Endothelial cell of umbilical vein (primary cell): ENCODE results near the gene TRIM24. TPM values are rescaled to one million over a fixed set of nuclear protein-coding genes. Genes with fewer than 3 reads are reported as not detected.

Experiments
- BruUV-seq: library from RNA; stranded (reverse); fragments of 400-500 nt; replicated peaks from 2 replicates; lab custom pipeline; 2021; lab: Mats Ljungman, UMichigan
- CTCF ChIA-PET: fragments of 300-600, 350-600 bp; sonication (Branson Sonifier 250); formaldehyde crosslinking; loops from one replicate; lab custom pipeline; 2021; ENCODE audit warnings: antibody characterized with exemption, inconsistent platforms; lab: Charles Lee
- POLR2A ChIA-PET: fragments of 300-600, 350-600 bp; sonication (Branson Sonifier 250); formaldehyde crosslinking; loops from one replicate; lab custom pipeline; 2021; ENCODE audit warnings: antibody characterized with exemption, inconsistent platforms; lab: Charles Lee
- DNase-seq: peaks from one replicate; pipeline ENCODE4 v3.0.0-alpha.2; 2011; ENCODE audit warnings: low read depth, low spot score
- FAIRE-seq: peaks from 2 replicates; lab custom pipeline; 2011; peaks lifted over from hg19 to GRCh38; lab: Jason Lieb, UNC
- H2AFZ ChIP-seq: 2 replicates; pipeline ENCODE4 v1.6.0; 2012; ENCODE audit warnings: low read depth, low read length, control low read depth, inconsistent platforms
- H3K27ac ChIP-seq: 2 replicates; pipeline ENCODE4 v1.5.1; 2011; ENCODE audit warnings: low read depth, mild to moderate bottlenecking, control low read depth, low read length, moderate library complexity; ENCODE audit not compliant: insufficient read depth
- H3K27me3 ChIP-seq, 2 experiments: 2 replicates each; pipeline versions ENCODE4 v1.6.0 to v1.6.1; 2011; ENCODE audit warnings: low read length in 2 of 2, mixed read lengths in 1 of 2; ENCODE audit not compliant: control insufficient read depth in 2 of 2, insufficient read depth in 2 of 2
- H3K36me3 ChIP-seq, 2 experiments: 2 replicates in 1 of 2; 3 replicates in 1 of 2; pipeline ENCODE4 v1.5.1; 2011; ENCODE audit warnings: low read length in 2 of 2, mild to moderate bottlenecking in 1 of 2, moderate library complexity in 1 of 2; ENCODE audit not compliant: control insufficient read depth in 2 of 2, insufficient read depth in 2 of 2; ENCODE audit errors: extremely low read depth in 1 of 2
- H3K4me1 ChIP-seq: 3 replicates; pipeline ENCODE4 v1.5.1; 2011; ENCODE audit warnings: mild to moderate bottlenecking, low read length; ENCODE audit not compliant: control insufficient read depth, insufficient read depth; ENCODE audit errors: extremely low read depth
- H3K4me2 ChIP-seq: 2 replicates; pipeline ENCODE4 v1.6.1; 2011; ENCODE audit warnings: low read length, control low read depth, mixed read lengths; ENCODE audit not compliant: insufficient read depth
- H3K4me3 ChIP-seq, 3 experiments: fragments of 200-600 bp in 1 of 3; sonication (generic), shearing (Covaris generic) in 1 of 3; replicated peaks in 1 of 3; 2 replicates each; pipeline ENCODE4 v1.5.1; 2011 to 2016; ENCODE audit warnings: control low read depth in 3 of 3, low read length in 3 of 3, mild to moderate bottlenecking in 2 of 3, inconsistent platforms in 1 of 3, low read depth in 1 of 3, moderate library complexity in 1 of 3; ENCODE audit not compliant: insufficient read depth in 1 of 3
- H3K79me2 ChIP-seq: 2 replicates; pipeline ENCODE4 v1.6.0; 2012; ENCODE audit warnings: low read length, inconsistent platforms; ENCODE audit not compliant: control insufficient read depth, insufficient read depth
- H3K9ac ChIP-seq: replicated peaks from 2 replicates; pipeline ENCODE3; 2011; ENCODE audit warnings: low read length, control low read depth; ENCODE audit not compliant: insufficient read depth; ENCODE audit errors: extremely low read depth
- H3K9me1 ChIP-seq: replicated peaks from 3 replicates; pipeline ENCODE4 v1.6.0; 2011; ENCODE audit warnings: mild to moderate bottlenecking, low read length; ENCODE audit not compliant: control insufficient read depth, insufficient read depth; ENCODE audit errors: extremely low read depth
- H3K9me3 ChIP-seq: replicated peaks from 2 replicates; pipeline ENCODE4 v1.5.1; 2012; ENCODE audit warnings: low read length, inconsistent platforms; ENCODE audit not compliant: control insufficient read depth, insufficient read depth
- H4K20me1 ChIP-seq: replicated peaks from 2 replicates; pipeline ENCODE3; 2011; ENCODE audit warnings: mild to moderate bottlenecking, low read length; ENCODE audit not compliant: control insufficient read depth, insufficient read depth; ENCODE audit errors: extremely low read depth
- CTCF ChIP-seq, 2 donors: IDR thresholded peaks; 1 replicate in 1 of 2; 2 replicates in 1 of 2; pipeline ENCODE4 v1.5.1; 2011; ENCODE audit warnings: low read length in 2 of 2, mild to moderate bottlenecking in 2 of 2, moderate library complexity in 2 of 2, control low read depth in 1 of 2, inconsistent platforms in 1 of 2, low read depth in 1 of 2; ENCODE audit not compliant: insufficient read depth in 1 of 2; ENCODE audit errors: extremely low read depth in 1 of 2
- EZH2 ChIP-seq: IDR thresholded peaks from 2 replicates; pipeline ENCODE4 v1.6.1; 2012; ENCODE audit warnings: borderline replicate concordance, low read depth, mild to moderate bottlenecking, moderate library complexity, low read length, inconsistent platforms; ENCODE audit not compliant: severe bottlenecking
- FOS ChIP-seq: IDR thresholded peaks from 2 replicates; pipeline ENCODE4 v1.6.1; 2011; ENCODE audit warnings: mild to moderate bottlenecking, low read length, moderate library complexity, borderline replicate concordance; ENCODE audit not compliant: insufficient read depth
- GATA2 ChIP-seq: IDR thresholded peaks from 2 replicates; pipeline ENCODE4 v1.7.0; 2011; ENCODE audit warnings: low read depth, mild to moderate bottlenecking, moderate library complexity, mixed read lengths, low read length; ENCODE audit not compliant: insufficient read length, insufficient read depth
- JUN ChIP-seq: IDR thresholded peaks from 2 replicates; pipeline ENCODE4 v1.6.1; 2011; ENCODE audit warnings: borderline replicate concordance, low read depth; ENCODE audit not compliant: insufficient read length, insufficient read depth
- MYC ChIP-seq: IDR thresholded peaks from one replicate; pipeline ENCODE4 v1.6.1; 2011; ENCODE audit warnings: mild to moderate bottlenecking, low read depth, low read length
- POLR2A ChIP-seq: IDR thresholded peaks from 2 replicates; pipeline ENCODE4 v1.6.1; 2012; ENCODE audit warnings: low read depth, mild to moderate bottlenecking, control low read depth, low read length
- dilution Hi-C: fragments of 300-500 bp; cut with MboI; formaldehyde crosslinking; loops from one replicate; pipeline ENCODE4 v1.15.0; 2019; ENCODE audit warnings: low sequenced_read_pairs; ENCODE audit not compliant: extremely low pct_ligation_motif_present
- intact Hi-C: fragments of 100-400 bp; cut with micrococcal nuclease; formaldehyde crosslinking; loops from one replicate; pipeline ENCODE4 v1.10.0; 2022
- polyA plus RNA-seq, 4 experiments: library from polyadenylated mRNA; depleted of rRNA in 3 of 4; stranded (reverse) in 3 of 4; unstranded in 1 of 4; fragments of >200 nt; gene quantifications; 2 replicates each; pipeline versions ENCODE4 v1.2.1 to v1.2.3, GENCODE V29; 2011 to 2012; ENCODE audit warnings: missing spikeins in 1 of 4
- total RNA-seq: library from RNA; stranded (reverse); gene quantifications from 2 replicates; pipeline ENCODE4 v1.2.3, GENCODE V29; 2021
- TF ChIP-seq, protein P1 (sequence below): IDR thresholded peaks from 2 replicates; pipeline ENCODE4 v1.6.1; 2011; ENCODE audit not compliant: insufficient read depth, insufficient read length

The TRIM24 gene
- total and polyA plus RNA-seq, 2 donors (not counting 3 experiments of a cell fraction or from before 2014, with no cell fraction given), result 9.1 to 26.1 TPM

DNA sequence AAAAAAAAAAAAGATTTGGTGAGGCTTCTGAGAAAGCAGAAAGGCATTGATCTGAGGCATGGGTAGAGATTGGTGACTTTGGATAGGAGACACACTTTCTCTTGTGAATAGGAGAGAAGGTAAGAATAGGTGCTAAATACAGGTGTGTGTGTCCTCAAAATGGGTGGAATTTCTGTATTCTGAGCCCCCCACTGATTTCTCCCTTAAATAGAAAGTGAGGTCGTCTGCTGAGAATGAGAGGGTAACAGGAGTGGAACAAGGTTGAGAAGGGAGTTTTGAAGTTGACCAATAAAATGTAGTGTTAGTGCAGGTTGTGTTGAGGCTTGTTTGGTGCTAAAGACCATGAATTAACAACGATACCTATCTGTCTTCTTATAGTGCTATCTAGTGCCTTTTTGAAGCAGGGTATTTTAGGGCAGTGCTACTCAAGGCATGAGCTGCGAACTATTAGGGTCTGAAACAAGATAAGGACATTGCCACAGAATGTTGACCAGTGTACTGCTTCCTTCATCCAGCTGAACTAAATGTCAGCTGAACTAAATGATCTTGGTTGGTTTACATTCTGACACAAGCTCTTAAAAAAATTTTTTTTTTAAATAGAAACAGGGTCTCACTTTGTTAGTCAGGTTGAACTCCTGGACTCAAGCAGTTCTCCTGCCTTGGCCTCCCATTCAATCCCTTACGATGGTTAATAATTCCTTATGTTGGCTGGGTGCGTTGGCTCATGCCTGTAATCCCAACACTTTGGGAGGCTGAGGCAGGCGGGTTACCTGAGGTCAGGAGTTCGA lies 12.4 kb downstream of the TRIM24 start:
- Histone ChIP-seq H3K9ac (no peak overlapping the region), H3K79me2 (peaks cover 80% of the 10 kb centered on the region), H4K20me1 (peaks cover 18% of the 10 kb centered on the region), H3K9me1 (no peaks in the 10 kb centered on the region), H3K27me3 (no peaks in the 10 kb centered on the region), H2AFZ (no peak overlapping the region), H3K4me1 (no peaks in the 10 kb centered on the region), H3K9me3 (no peaks in the 10 kb centered on the region), H3K4me2 (no peak overlapping the region), H3K27ac (no peak overlapping the region), H3K36me3 (no peaks in the 10 kb centered on the region), H3K4me3 (no peak overlapping the region)
- intact Hi-C loops, result no loop called here
- CTCF ChIA-PET, result no interaction called here
- dilution Hi-C loops, result no loop called here
- TF ChIP-seq JUN, result no peak
- no peak for TF ChIP-seq FOS
- TF ChIP-seq, protein P1, sequence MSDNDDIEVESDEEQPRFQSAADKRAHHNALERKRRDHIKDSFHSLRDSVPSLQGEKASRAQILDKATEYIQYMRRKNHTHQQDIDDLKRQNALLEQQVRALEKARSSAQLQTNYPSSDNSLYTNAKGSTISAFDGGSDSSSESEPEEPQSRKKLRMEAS, result no peak
- TF ChIP-seq CTCF (IDR thresholded peaks at IDR 0.05; ENCODE audit: extremely low read depth in 1 of 2, insufficient read depth in 1 of 2, low read depth in 1 of 2, low read length in 2 of 2), result no peak
- no peak for TF ChIP-seq MYC
- TF ChIP-seq GATA2, result no peak
- no peak for TF ChIP-seq EZH2
- no peak for TF ChIP-seq POLR2A
- POLR2A ChIA-PET, result no interaction called here
- no peak for DNase-seq
- BruUV-seq, result no TSS peak
- FAIRE-seq, result no peak
